Psoas muscle (tissue), 8 donors: ENCODE measurements around the gene XPNPEP1. TPM values are rescaled to one million over a fixed set of nuclear protein-coding genes. Genes with fewer than 3 reads are reported as not detected.

Experiments
- ATAC-seq, 4 donors: fragments of 200-7000 bp; cut with Tn5 transposase; one replicate each; pipeline ENCODE4 v1.9.1; 2020; ENCODE audit warnings: moderate library complexity in 3 of 4, mild to moderate bottlenecking in 2 of 4
- DNase-seq, 2 donors: peaks; one replicate each; pipeline ENCODE4 v3.0.0-alpha.2; 2020
- H3K27ac ChIP-seq: fragments of 200-600 bp; one replicate; pipeline ENCODE4 v1.8.0; 2022
- H3K27me3 ChIP-seq, 3 donors: fragments of 200-600 bp in 1 of 3; one replicate each; pipeline versions ENCODE4 v1.6.1 to v1.8.0; 2013 to 2022; ENCODE audit warnings: low read length in 2 of 3, mild to moderate bottlenecking in 2 of 3, moderate library complexity in 1 of 3; ENCODE audit not compliant: insufficient read depth in 3 of 3
- H3K36me3 ChIP-seq, 2 donors: fragments of 200-600 bp in 1 of 2; one replicate each; pipeline versions ENCODE4 v1.6.1 to v1.8.0; 2013 to 2022; ENCODE audit warnings: low read depth in 1 of 2, mild to moderate bottlenecking in 1 of 2, moderate library complexity in 1 of 2; ENCODE audit not compliant: insufficient read depth in 1 of 2
- H3K4me1 ChIP-seq: fragments of 200-600 bp; one replicate; pipeline ENCODE4 v1.8.0; 2022
- H3K4me3 ChIP-seq: fragments of 200-600 bp; one replicate; pipeline ENCODE4 v1.8.0; 2022; ENCODE audit warnings: mild to moderate bottlenecking
- H3K9me3 ChIP-seq: fragments of 200-600 bp; one replicate; pipeline ENCODE4 v1.8.0; 2022
- CTCF ChIP-seq: fragments of 200-600 bp; IDR thresholded peaks from one replicate; pipeline ENCODE4 v1.8.0; 2022; ENCODE audit warnings: antibody characterized with exemption
- WGBS, 3 donors: extraction: QIAGEN DNeasy Blood & Tissue Kit; methylation state at CpG; one replicate each; pipeline versions ENCODE4 v1.1.6 to v1.1.7; 2013; 5-methylcytosine and 5-hydroxymethylcytosine counted together
- intact Hi-C, 2 donors: fragments of 100-400 bp; cut with DNase I; formaldehyde crosslinking; loops; one replicate each; pipeline versions ENCODE4 v1.11.0 to v1.14.2; 2022
- polyA plus RNA-seq, 3 donors: library from polyadenylated mRNA; stranded (reverse); fragments of 200-250 nt; gene quantifications; one replicate each; pipeline ENCODE4 v1.2.3, GENCODE V29; 2013
- total RNA-seq, 4 donors: library from RNA; stranded (reverse); fragmentation: NEBNext Ultra II Directional in 2 of 4; extraction: Animal tissue kit (Norgen Biotek cat#: 25700) in 2 of 4; gene quantifications; one replicate each; pipeline versions ENCODE4 v1.2.1 to v1.2.4, GENCODE V29; 2021 to 2023
- donor health status: healthy with polysubstance abuse.
- donor health status: DM: no; HTN: no; CAD: no; lungs with moderate emphysema.
- donor health status: Bipolar disorder and iron deficiency.
- donor health status: healthy.
- donor health status: DM: yes; HTN: yes; CAD: no.
- donor health status: DM: no; HTN: no; CAD: no.
- donor health status: DM: no; HTN: no; CAD: no.
- donor health status: DM: yes; HTN: yes; CAD: no.

XPNPEP1 gene
- total and polyA plus RNA-seq, 7 donors = 22.6 to 62.3 (median 37.3) TPM

GRCh38 chr10:109963439-109963838, 40.1 kb upstream of the XPNPEP1 start:
- Histone ChIP-seq H3K9me3 (no peaks in the 10 kb centered on the region), H3K36me3 (no peaks in the 10 kb centered on the region), H3K27ac (no peak overlapping the region), H3K27me3 (no peaks in the 10 kb centered on the region), H3K4me1 (no peaks in the 10 kb centered on the region), H3K4me3 (no peak overlapping the region)
- WGBS, 3 donors = 78 to 81% (median 78%) methylated on average over 5 of the region's 5 CpGs
- TF ChIP-seq CTCF = no peak
- DNase-seq = no peak
- intact Hi-C loops = no loop called here
- peak in 1 of 4 donors; percentile 49 for ATAC-seq

GRCh38 chr10:109962247-109962646, 38.9 kb upstream of the XPNPEP1 start:
- Histone ChIP-seq H3K4me3 (no peak overlapping the region), H3K27ac (no peak overlapping the region)

GRCh38 chr10:109961174-109962001, 38.1 kb upstream of the XPNPEP1 start:
- Histone ChIP-seq H3K36me3 (no peaks in the 10 kb centered on the region), H3K27me3 (no peaks in the 10 kb centered on the region), H3K27ac (no peak overlapping the region), H3K9me3 (no peaks in the 10 kb centered on the region), H3K4me3 (no peak overlapping the region), H3K4me1 (no peaks in the 10 kb centered on the region)
- intact Hi-C loops = no loop called here
- DNase-seq (no peak), ATAC-seq (no peak)
- 71 to 80% (median 73%) methylated on average over 5 of the region's 5 CpGs for WGBS, 3 donors
- TF ChIP-seq CTCF = no peak

More at GRCh38 chr10:109962247-109962646, 38.9 kb upstream of the XPNPEP1 start:
- no peak for TF ChIP-seq CTCF
- WGBS, 3 donors = 82 to 95% (median 91%) methylated on average over 1 of the region's 1 CpG
- Histone ChIP-seq H3K4me1 (no peaks in the 10 kb centered on the region), H3K27me3 (no peaks in the 10 kb centered on the region), H3K9me3 (no peaks in the 10 kb centered on the region), H3K36me3 (no peaks in the 10 kb centered on the region)
- no peak for ATAC-seq
- intact Hi-C loops = no loop called here
- no peak for DNase-seq

GRCh38 chr10:109960682-109961081, 37.4 kb upstream of the XPNPEP1 start:
- DNase-seq (no peak), ATAC-seq (no peak)
- no peak overlapping the region for H3K4me3 ChIP-seq
- H3K9me3 ChIP-seq = no peaks in the 10 kb centered on the region
- WGBS, 3 donors = 57 to 70% (median 68%) methylated on average over 2 of the region's 2 CpGs
- no peak overlapping the region for H3K27ac ChIP-seq
- intact Hi-C loops = no loop called here
- H3K36me3 ChIP-seq = no peaks in the 10 kb centered on the region
- TF ChIP-seq CTCF = no peak
- H3K27me3 ChIP-seq = no peaks in the 10 kb centered on the region
- H3K4me1 ChIP-seq = no peaks in the 10 kb centered on the region
